Head of caudate nucleus (tissue), 42 donors: ENCODE data around the gene PLXNB3.
A peak's percentile ranks its signal among the peaks of the same experiment; 100 is the strongest.
"Not testable (repeated sequence)": the region's sequence is repeated elsewhere in the genome, so short reads cannot be mapped to it uniquely, and the experiment has no call there.

Experiments
- DNase-seq, 42 donors: peaks; one replicate each; pipeline versions ENCODE4 v3.0.0 to v3.0.0-alpha.2; 2020 to 2021; ENCODE audit warnings: mixed read lengths in 7 of 42
- intact Hi-C: fragments of 100-400 bp; cut with DNase I; formaldehyde crosslinking; loops from one replicate; pipeline ENCODE4 v1.15.0; 2022

PLXNB3 gene

GRCh38 chrX:153763989-153764755 is at the start of gene PLXNB3:
PLXNB3 (plus strand) TSS chrX:153764249; CDS start chrX:153765536, 1,287 bp downstream.
- intact Hi-C loops = loop anchor here (2.0 kb wide), 2 partner anchors 75 to 183 kb away; no protein-coding TSS in a partner anchor
- DNase-seq = peak; percentile 79 to 97 (median 91)

- intact Hi-C loops = no loop called here
- DNase-seq = no peak
These were observed 49.8 kb upstream of the PLXNB3 start for GRCh38 chrX:153714256-153714655.

GRCh38 chrX:153717445-153717844 is 46.6 kb upstream of the PLXNB3 start:
- intact Hi-C loops = no loop called here

GRCh38 chrX:153719238-153719637 is 44.8 kb upstream of the PLXNB3 start:
- intact Hi-C loops = no loop called here

More at GRCh38 chrX:153717445-153717844, 46.6 kb upstream of the PLXNB3 start:
- DNase-seq = no peak

GRCh38 chrX:153719701-153720100 is 44.3 kb upstream of the PLXNB3 start:
- intact Hi-C loops = no loop called here
- DNase-seq = no peak

More at GRCh38 chrX:153719238-153719637, 44.8 kb upstream of the PLXNB3 start:
- DNase-seq = no peak

GRCh38 chrX:153722704-153723350 is 41.2 kb upstream of the PLXNB3 start:
- no peak for DNase-seq
- intact Hi-C loops = no loop called here

GRCh38 chrX:153723351-153724251 is 40.4 kb upstream of the PLXNB3 start:
- peak in 6 of 42 donors; percentile 18 to 48 (median 38) for DNase-seq
- intact Hi-C loops = no loop called here

GRCh38 chrX:153724252-153725038 is 39.6 kb upstream of the PLXNB3 start, which contains the start of the genes ABCD1 and BCAP31:
ABCD1 (plus strand) TSS chrX:153724856; CDS start chrX:153725267, 411 bp downstream.
BCAP31 (minus strand) TSS chrX:153724387; CDS start chrX:153723244, 1,143 bp downstream.
- intact Hi-C loops = no loop called here
- peak; percentile 54 to 94 (median 86) for DNase-seq

- DNase-seq = no peak
- intact Hi-C loops = no loop called here
These were observed 38.8 kb upstream of the PLXNB3 start for GRCh38 chrX:153725039-153725831.

GRCh38 chrX:153725832-153726285 is 38.2 kb upstream of the PLXNB3 start:
- intact Hi-C loops = no loop called here
- DNase-seq = peak in 1 of 42 donors; percentile 15

GRCh38 chrX:153726286-153727122 is 37.5 kb upstream of the PLXNB3 start:
- intact Hi-C loops = no loop called here

GRCh38 chrX:153727123-153727931 is 36.7 kb upstream of the PLXNB3 start:
- peak; percentile 41 to 88 (median 73) for DNase-seq
- intact Hi-C loops = no loop called here

More at GRCh38 chrX:153726286-153727122, 37.5 kb upstream of the PLXNB3 start:
- DNase-seq = peak in 38 of 42 donors; percentile 24 to 77 (median 52)

- intact Hi-C loops = no loop called here
- no peak for DNase-seq
These were observed 36.0 kb upstream of the PLXNB3 start for GRCh38 chrX:153728095-153728494.

GRCh38 chrX:153728951-153729631 is 35.0 kb upstream of the PLXNB3 start:
- intact Hi-C loops = no loop called here
- DNase-seq = no peak

- DNase-seq, intact Hi-C loops: not testable (repeated sequence)
These were observed 33.9 kb upstream of the PLXNB3 start for GRCh38 chrX:153730115-153730514.
